RWPE1 (cell line): ENCODE data around the gene MAP3K1.
A peak's percentile ranks its signal among the peaks of the same experiment; 100 is the strongest.

Experiments
- CTCF ChIA-PET: fragments of 350-600 bp; sonication (Branson Sonifier 250); formaldehyde crosslinking; extraction: SDS; loops from one replicate; lab custom pipeline; 2021; lab: Yijun Ruan, JAX
- POLR2A ChIA-PET: fragments of 400-600 bp; formaldehyde crosslinking; extraction: SDS; loops from one replicate; lab custom pipeline; 2020; ENCODE audit warnings: antibody characterized with exemption; ENCODE audit not compliant: low non-redundant PET; lab: Yijun Ruan, JAX
- DNase-seq: peaks from one replicate; pipeline ENCODE4 v3.0.0; 2012; ENCODE audit warnings: low spot score
- H3K27ac ChIP-seq: fragments of 450-650 bp; 2 replicates; pipeline ENCODE4 v1.5.1; 2017
- CTCF ChIP-seq: fragments of 450-650 bp; conservative IDR thresholded peaks from 2 replicates; pipeline ENCODE4 v1.5.1; 2017; ENCODE audit warnings: low read depth, mild to moderate bottlenecking

Gene MAP3K1

GRCh38 chr5:56900395-56900794, 85.0 kb downstream of the MAP3K1 start:
- no peak for DNase-seq
- POLR2A ChIA-PET: no interaction called here

GRCh38 chr5:56900858-56901578, 85.7 kb downstream of the MAP3K1 start:
- no peak overlapping the region for H3K27ac ChIP-seq
- CTCF ChIA-PET: interaction anchor here (0.5 to 1.2 kb wide), 10 partner anchors 8 to 602 kb away, joined by 3 to 5 read pairs (median 4); no protein-coding TSS in a partner anchor
- POLR2A ChIA-PET: no interaction called here
- peak; percentile 65 for DNase-seq
- TF ChIP-seq CTCF: peak; percentile 87

More at GRCh38 chr5:56900395-56900794, 85.0 kb downstream of the MAP3K1 start:
- CTCF ChIA-PET: interaction anchor here (0.7 to 1.2 kb wide), 6 partner anchors 8 to 601 kb away, joined by 3 to 5 read pairs (median 4); no protein-coding TSS in a partner anchor
- no peak overlapping the region for H3K27ac ChIP-seq
- TF ChIP-seq CTCF: no peak

GRCh38 chr5:56908942-56909293, 93.6 kb downstream of the MAP3K1 start:
- TF ChIP-seq CTCF: no peak
- DNase-seq: no peak
- peak overlapping the region; percentile 87 for H3K27ac ChIP-seq
- CTCF ChIA-PET: interaction anchor here (1.0 to 1.5 kb wide), 2 partner anchors 9 to 229 kb away, joined by 3 to 8 read pairs; no protein-coding TSS in a partner anchor
- POLR2A ChIA-PET: interaction anchor here (0.6 to 0.7 kb wide), 3 partner anchors 24 to 363 kb away, joined by 3 to 4 read pairs (median 4); no protein-coding TSS in a partner anchor

- peak within 1 kb of the TSS; percentile 87 for H3K27ac ChIP-seq
- TF ChIP-seq CTCF: no peak
- CTCF ChIA-PET: interaction anchor here (1.0 to 1.5 kb wide), 2 partner anchors 9 to 228 kb away, joined by 3 to 8 read pairs; no protein-coding TSS in a partner anchor
- DNase-seq: peak; percentile 99
- POLR2A ChIA-PET: interaction anchor here (0.6 to 1.1 kb wide), 3 partner anchors 41 to 363 kb away, joined by 3 to 4 read pairs (median 3); no protein-coding TSS in a partner anchor
These were observed 94.2 kb downstream of the MAP3K1 start, which contains the start of gene SETD9 for GRCh38 chr5:56909294-56910209. Gene SETD9, plus strand, starts transcription at chr5:56909596. Its CDS starts 50 bp downstream, at chr5:56909646.

- ChIA-PET CTCF (interaction anchor here (0.8 to 1.5 kb wide), 3 partner anchors 227 to 367 kb away, joined by 3 to 8 read pairs (median 4); no protein-coding TSS in a partner anchor), POLR2A (interaction anchor here (0.6 to 1.1 kb wide), 2 partner anchors 40 to 1715 kb away, joined by 3 to 4 read pairs; no protein-coding TSS in a partner anchor)
- no peak for TF ChIP-seq CTCF
- peak; percentile 46 for DNase-seq
- H3K27ac ChIP-seq: peak overlapping the region; percentile 87
These were observed 95.0 kb downstream of the MAP3K1 start for GRCh38 chr5:56910210-56910965.
